ENCODE results near the gene IL17RD.

- no peak for TF ChIP-seq ZNF239 (tag by site-specific recombination; IDR thresholded peaks at IDR 0.05)
- TF ChIP-seq CTCF (tag by site-specific recombination; IDR thresholded peaks at IDR 0.05), result no peak
- no peak for TF ChIP-seq ZNF223 (tag by site-specific recombination; IDR thresholded peaks at IDR 0.05)
- no peak for TF ChIP-seq ZBTB21 (tag by site-specific recombination; IDR thresholded peaks at IDR 0.05)
- TF ChIP-seq ZNF449 (tag by site-specific recombination; IDR thresholded peaks at IDR 0.05), result no peak
- TF ChIP-seq ZNF530 (tag by site-specific recombination; IDR thresholded peaks at IDR 0.05; ENCODE audit: low read depth), result no peak
- no peak for TF ChIP-seq ZNF114 (tag by site-specific recombination; IDR thresholded peaks at IDR 0.05)
Observed at GRCh38 chr3:57163751-57164150, 1.4 kb downstream of the IL17RD start.
